Activated gamma-delta T cell treated with anti-CD3 and anti-CD28 coated beads, Interleukin-2, amount 50 U/mL, for 16 hours (primary cell): ENCODE results near the gene STAT4.

Experiments
- DNase-seq: peaks from one replicate; pipeline ENCODE4 v3.0.0-alpha.2; 2020; ENCODE audit warnings: low read depth

The STAT4 gene

DNA sequence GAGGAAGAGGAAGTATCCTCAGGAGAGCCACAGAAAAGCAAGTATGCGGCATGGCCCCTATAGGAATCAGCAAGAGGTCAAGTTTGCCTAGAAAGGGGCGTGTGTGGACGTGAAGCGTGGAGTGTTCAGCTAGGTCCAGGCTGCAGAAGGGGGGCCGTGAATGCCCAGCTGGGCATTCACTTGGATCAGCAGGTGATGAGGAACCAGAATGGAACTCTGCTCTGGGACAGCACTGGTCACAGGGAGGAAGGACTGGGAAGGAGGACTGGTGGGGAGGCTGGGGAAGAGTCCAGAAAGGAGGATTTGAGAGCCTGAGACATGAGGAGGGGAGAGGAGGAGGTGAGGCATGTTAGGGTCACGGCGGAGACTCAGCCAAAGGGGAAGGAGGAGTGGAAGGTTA is 156.6 kb downstream of the STAT4 start:
- no peak for DNase-seq

DNA sequence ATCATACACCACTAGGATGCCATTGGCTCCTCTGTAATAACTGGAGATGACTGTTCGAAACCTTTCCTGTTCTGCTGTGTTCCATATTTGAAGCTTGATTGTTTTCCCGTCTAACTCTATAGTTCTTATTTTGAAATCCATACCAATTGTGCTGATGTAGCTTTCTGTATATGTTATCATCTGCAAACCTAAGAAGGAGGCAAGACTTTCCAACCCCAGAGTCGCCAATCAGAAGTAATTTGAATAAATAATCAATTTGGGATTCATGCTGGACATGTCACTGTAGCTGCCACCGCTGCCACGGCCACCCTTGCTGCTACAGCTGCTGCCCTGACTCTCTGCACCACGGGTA is 157.5 kb downstream of the STAT4 start:
- DNase-seq: no peak

DNA sequence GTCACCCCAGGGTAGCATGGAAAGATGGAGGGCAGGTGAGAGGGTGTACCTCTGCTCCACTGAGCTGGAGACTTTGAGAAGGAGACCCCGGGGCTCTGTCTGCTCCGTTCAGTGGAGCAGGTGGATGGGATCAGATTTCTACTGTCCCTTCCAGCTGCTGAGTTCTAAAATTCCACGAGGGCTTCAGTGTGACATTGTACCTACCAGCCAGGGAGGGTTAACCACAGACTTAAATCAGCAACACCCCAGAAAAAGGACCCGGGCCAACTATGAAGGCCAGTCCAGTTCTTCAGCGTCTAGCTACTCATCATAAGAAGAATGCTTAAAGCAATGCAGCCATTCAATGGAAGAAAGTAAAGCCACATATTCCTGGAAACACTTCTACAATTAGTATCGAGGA is 160.7 kb downstream of the STAT4 start:
- DNase-seq: no peak

DNA sequence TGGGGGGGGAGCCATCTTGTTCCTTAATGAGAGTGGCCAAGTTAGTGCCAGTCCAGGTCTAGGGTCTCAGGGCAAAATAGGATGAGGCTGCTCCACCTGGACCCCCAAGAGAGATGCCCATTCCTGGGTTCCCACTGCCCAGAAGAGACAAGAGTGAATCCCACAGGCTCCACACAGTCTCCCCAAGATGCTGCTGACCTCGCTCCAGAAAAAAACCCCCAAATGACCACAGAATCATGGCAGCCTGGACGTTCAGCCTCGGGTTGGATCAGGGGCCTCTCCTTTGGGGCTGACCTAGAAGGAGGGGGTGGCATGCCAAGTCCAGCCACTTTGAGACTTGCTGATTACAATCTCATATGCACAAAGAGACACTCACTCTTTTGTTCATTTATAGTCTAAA is 161.9 kb downstream of the STAT4 start:
- no peak for DNase-seq

DNA sequence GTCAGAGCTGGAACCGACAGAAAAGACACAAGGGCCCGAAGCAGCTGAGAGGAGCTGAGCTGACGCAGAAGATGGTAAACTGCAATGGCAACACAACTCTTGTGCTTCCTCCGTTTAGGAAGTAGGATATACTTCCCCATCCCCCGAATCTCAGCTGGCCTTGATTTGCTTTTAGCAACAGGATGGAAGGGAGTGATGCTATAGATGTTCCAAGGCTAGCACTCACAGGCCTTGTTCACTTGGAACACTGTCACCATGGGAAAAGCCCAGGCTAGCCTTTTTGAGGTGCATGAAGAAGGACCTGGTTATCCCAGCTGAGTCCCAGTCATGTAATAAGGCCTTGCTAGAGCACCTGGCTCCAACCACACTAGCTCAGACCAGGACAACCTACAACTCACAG is 162.9 kb downstream of the STAT4 start:
- DNase-seq: no peak

DNA sequence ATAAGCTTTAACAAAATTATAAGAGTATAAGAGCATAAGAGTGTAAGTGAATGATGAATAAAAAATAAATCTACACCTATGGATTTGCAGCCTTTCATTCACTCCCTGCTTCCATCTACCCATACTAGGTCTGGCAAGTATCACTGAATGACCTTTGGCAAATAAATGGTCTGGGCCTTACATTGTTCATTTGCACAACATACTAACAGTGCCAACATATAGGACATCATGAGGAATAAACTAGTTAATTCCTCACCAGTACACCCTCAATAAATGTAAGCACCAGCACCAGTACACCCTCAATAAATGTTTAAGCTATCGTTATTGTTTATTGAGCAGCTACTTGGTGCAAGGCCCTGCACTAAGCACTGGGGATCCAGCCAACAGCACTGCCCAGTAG is 163.7 kb downstream of the STAT4 start:
- no peak for DNase-seq

DNA sequence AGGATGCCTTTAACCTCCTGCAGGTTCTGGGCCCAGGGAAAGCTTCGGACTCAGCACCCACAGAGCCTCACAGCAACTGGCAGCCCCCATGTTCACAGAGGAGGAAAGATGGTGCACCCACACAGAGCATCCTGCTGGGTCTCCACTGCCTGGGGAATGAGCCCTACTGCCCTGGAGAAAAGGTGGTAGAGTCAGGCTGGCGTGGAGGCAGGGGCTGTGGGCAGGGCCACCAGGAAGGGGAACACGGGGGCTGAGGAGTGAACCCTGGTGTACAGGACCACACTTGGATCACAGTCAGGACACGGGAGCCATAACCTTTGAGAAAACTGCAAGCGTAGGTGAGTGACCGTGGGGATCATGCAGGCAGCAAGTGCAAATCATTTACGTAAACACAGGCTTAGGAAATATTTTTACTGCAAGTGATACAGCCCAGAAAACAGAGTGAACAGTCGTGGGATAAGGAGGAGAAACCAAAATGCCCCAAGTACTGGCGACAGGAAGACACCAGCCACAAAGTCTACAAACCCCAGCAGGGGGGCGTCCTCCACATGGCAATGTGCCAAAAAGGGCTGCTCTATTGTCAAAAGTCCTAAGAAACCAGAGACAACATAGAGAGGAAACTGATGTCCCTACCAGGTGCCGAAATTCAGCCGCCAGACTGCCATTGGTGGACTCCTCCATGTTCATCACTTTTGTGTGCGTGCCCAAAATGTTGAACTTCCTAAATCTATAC is 164.4 kb downstream of the STAT4 start:
- no peak for DNase-seq

DNA sequence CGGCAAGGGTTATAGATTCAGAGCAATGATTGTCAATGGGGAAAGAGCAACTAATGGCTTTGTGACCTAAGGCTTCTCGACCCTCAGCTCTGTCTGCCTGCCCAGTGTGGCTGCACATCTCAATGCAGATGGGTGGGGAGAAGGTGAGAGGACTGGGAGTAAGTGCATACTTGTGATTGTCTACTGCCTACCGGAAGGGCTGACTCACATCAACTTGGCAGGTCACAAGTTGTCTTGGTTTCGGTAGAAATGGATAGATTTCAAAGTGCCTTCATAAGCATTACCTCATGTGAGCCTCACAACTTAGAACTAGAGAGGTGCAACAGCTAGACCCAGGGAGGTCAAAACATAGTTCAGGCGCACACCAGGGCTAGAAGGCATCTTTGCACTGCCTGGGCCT is 166.2 kb downstream of the STAT4 start:
- DNase-seq: no peak

DNA sequence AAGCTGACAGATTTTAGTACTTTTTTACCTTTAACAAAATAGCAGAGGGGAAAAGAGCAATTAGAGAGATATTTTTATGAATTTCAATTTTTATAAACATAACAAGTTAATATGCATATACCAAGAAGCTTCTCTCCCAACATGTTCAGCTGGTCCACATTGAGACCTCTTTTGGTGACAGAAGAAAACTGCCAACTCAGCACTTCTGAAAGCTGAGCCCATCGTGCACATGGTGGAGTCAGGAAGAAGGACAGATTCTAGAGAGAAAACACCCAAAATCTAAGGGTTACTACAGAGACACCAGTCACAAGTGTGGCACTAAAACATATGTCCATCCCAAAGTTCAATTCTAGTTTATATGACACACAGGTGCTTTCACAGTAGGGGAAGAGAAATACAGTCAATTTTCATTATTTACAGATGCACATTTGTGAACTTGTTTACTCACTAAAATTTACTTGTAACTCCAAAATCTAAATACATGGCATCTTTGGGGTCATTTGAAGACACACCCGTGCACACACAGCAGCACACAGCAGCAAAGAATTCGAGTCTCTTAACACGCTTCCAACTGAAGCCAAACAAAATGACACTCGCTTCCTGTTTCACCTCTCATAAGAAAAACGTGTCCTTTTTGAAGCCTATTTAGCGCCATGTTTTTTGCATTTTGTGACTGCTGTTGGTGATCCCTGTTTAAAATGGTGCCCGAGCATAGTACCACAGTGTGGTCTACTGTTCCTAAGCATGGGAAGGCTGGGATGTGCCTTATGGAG is 168.3 kb downstream of the STAT4 start:
- DNase-seq: no peak

DNA sequence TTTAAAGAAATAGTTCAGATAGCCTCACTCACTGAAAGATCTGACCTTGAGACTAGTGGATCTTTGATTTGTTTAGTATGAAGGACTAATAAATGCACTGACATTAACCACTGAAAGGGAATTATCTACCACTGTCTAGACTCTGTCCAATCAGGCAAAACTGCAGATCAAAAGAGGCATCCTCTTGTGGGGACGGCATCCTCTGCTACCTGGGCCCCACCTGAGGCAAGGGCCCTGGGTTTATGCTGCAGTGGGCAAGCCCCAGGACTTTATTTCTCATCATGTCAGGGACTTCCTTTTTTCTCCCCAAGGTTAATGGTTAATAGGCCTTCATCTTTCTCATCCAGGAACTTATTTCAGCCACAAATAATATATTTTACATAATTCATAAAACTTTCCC is 169.1 kb downstream of the STAT4 start:
- no peak for DNase-seq

DNA sequence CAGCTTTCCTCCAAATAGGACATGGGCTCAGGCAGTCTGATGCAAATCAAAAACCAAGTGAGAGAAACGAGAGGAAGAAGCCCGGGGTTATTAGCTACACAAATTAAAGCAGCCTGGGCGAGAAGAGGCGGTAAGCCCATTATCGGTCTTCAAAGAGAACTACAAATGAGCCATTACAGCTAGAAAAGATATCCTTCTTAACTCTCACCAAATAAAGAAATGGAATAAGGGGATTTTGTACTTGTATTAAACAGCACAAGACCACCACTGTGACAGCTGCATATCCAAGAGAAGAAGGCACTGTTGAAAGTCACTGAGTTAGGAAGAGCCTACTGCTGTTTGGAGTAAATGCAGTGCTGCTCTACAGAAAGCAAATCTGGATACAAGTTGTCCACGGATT is 169.5 kb downstream of the STAT4 start:
- no peak for DNase-seq

DNA sequence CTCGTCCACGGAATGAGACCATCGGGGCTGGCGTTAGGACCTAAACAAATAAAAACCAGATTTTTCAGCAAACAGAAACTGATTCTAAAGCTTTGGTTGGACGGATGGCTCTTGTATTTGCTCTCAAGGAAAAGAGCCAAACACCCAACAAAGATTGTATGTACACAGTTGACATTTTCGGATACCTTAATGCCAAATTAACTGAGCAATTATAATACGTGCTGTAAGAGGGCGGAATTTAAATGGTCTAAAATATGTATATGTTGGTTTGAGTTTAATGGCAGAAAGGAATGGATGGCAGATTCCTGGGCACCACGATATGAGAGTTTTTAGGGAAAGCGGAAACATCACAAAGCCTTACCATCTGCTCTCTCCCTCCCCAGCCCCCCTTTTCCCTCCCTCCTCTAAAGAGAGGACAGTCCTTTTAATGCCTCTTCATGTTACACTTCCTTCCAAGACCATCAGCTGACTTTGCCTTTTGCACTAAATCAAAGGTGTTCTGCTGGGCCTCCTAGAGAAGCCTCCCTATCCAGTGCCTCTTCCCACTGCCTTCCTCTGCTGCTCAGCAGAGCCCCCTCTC is 170.1 kb downstream of the STAT4 start:
- no peak for DNase-seq

DNA sequence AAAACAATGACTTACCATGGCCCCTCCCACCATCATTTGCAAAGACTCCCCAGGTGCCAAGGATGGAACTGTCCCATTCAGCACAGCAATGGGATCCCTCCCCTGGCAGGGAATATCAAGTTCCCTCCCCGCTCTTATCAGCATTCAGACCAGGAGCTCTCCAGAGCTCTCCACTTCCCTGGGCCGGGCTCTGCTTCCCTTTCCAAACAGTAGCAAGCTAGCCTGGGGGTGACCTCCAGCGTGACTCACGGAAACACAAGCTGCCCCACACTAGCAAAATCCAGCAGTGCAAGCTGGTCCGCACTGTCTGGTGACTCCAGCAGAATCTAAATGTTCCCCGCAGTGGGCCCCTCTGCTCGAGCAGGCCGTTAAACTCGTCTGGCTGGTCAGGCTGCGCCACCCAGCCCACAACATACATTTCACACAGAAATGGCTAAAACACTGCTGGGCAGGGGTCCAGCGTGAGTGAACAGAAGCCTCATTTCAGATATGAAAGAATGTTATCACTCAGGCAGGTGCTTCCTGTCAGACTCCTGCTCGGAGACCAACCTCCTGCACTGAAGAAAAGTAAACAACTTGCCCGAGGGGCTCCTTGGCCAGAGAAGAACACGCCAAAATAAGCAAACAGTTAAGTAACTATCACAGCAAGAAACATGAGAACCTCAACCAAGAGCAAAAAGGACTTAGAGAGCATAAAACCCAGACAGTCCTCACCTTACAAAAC is 170.7 kb downstream of the STAT4 start:
- DNase-seq: no peak
